HEK293 (cell line): ENCODE data around the gene SPIC.

Experiments used
- KLF16 ChIP-seq: fragments of 450-650 bp; formaldehyde crosslinking; IDR thresholded peaks from 2 replicates; pipeline ENCODE4 v1.5.1; 2017; ENCODE audit warnings: missing biosample characterization, missing genetic modification characterization
- SP7 ChIP-seq: fragments of 450-650 bp; formaldehyde crosslinking; IDR thresholded peaks from 2 replicates; pipeline ENCODE4 v1.5.1; 2016; ENCODE audit warnings: missing biosample characterization, missing genetic modification characterization
- ZBTB49 ChIP-seq: fragments of 450-650 bp; formaldehyde crosslinking; IDR thresholded peaks from 2 replicates; pipeline ENCODE4 v1.5.1; 2016; ENCODE audit warnings: missing biosample characterization, missing genetic modification characterization, low read depth
- ZNF2 ChIP-seq: fragments of 450-650 bp; formaldehyde crosslinking; IDR thresholded peaks from 2 replicates; pipeline ENCODE4 v1.5.1; 2016; ENCODE audit warnings: missing biosample characterization, missing genetic modification characterization
- ZNF24 ChIP-seq: fragments of 450-650 bp; formaldehyde crosslinking; IDR thresholded peaks from 2 replicates; pipeline ENCODE4 v1.5.1; 2016; ENCODE audit warnings: missing biosample characterization, missing genetic modification characterization
- ZNF280C ChIP-seq: fragments of 450-650 bp; formaldehyde crosslinking; IDR thresholded peaks from 2 replicates; pipeline ENCODE4 v1.5.1; 2016; ENCODE audit warnings: missing biosample characterization, missing genetic modification characterization
- ZNF280D ChIP-seq: fragments of 450-650 bp; formaldehyde crosslinking; IDR thresholded peaks from 2 replicates; pipeline ENCODE4 v1.5.1; 2016; ENCODE audit warnings: missing biosample characterization, missing genetic modification characterization
- ZNF366 ChIP-seq: fragments of 450-650 bp; formaldehyde crosslinking; conservative IDR thresholded peaks from 2 replicates; pipeline ENCODE4 v1.5.1; 2016; ENCODE audit warnings: missing biosample characterization, missing genetic modification characterization
- ZNF518A ChIP-seq: fragments of 450-650 bp; formaldehyde crosslinking; conservative IDR thresholded peaks from 2 replicates; pipeline ENCODE4 v1.5.1; 2016; ENCODE audit warnings: low read depth, missing biosample characterization, missing genetic modification characterization
- ZNF555 ChIP-seq: fragments of 450-650 bp; formaldehyde crosslinking; conservative IDR thresholded peaks from 2 replicates; pipeline ENCODE4 v1.5.1; 2017; ENCODE audit warnings: missing biosample characterization, mild to moderate bottlenecking, missing genetic modification characterization, inconsistent platforms
- ZNF561 ChIP-seq: fragments of 450-650 bp; IDR thresholded peaks from 2 replicates; pipeline ENCODE4 v1.5.1; 2018; ENCODE audit warnings: missing biosample characterization, missing genetic modification characterization, borderline replicate concordance
- ZNF600 ChIP-seq: fragments of 450-650 bp; formaldehyde crosslinking; IDR thresholded peaks from 2 replicates; pipeline ENCODE4 v1.5.1; 2016; ENCODE audit warnings: missing biosample characterization, missing genetic modification characterization
- ZNF670 ChIP-seq: fragments of 450-650 bp; formaldehyde crosslinking; IDR thresholded peaks from 2 replicates; pipeline ENCODE4 v1.5.1; 2016; ENCODE audit warnings: missing biosample characterization, missing genetic modification characterization, low read depth
- ZNF692 ChIP-seq: fragments of 450-650 bp; formaldehyde crosslinking; IDR thresholded peaks from 2 replicates; pipeline ENCODE4 v1.5.1; 2016; ENCODE audit warnings: missing biosample characterization, missing genetic modification characterization
- TF ChIP-seq, protein P1 (sequence below): fragments of 450-650 bp; formaldehyde crosslinking; IDR thresholded peaks from 2 replicates; pipeline ENCODE4 v1.5.1; 2017; ENCODE audit warnings: missing biosample characterization, missing genetic modification characterization
- TF ChIP-seq, protein P2 (sequence below): fragments of 450-650 bp; formaldehyde crosslinking; IDR thresholded peaks from 2 replicates; pipeline ENCODE4 v1.5.1; 2016; ENCODE audit warnings: missing biosample characterization, missing genetic modification characterization
- TF ChIP-seq, protein P3 (sequence below): fragments of 450-650 bp; formaldehyde crosslinking; IDR thresholded peaks from 2 replicates; pipeline ENCODE4 v1.5.1; 2016; ENCODE audit warnings: missing biosample characterization, missing genetic modification characterization

SPIC gene

GRCh38 chr12:101459642-101460346, 15.3 kb upstream of the SPIC start (continued):
- TF ChIP-seq ZNF518A (tag by site-specific recombination), result no peak
- TF ChIP-seq ZNF561 (tag by site-specific recombination), result no peak
- TF ChIP-seq, protein P1, sequence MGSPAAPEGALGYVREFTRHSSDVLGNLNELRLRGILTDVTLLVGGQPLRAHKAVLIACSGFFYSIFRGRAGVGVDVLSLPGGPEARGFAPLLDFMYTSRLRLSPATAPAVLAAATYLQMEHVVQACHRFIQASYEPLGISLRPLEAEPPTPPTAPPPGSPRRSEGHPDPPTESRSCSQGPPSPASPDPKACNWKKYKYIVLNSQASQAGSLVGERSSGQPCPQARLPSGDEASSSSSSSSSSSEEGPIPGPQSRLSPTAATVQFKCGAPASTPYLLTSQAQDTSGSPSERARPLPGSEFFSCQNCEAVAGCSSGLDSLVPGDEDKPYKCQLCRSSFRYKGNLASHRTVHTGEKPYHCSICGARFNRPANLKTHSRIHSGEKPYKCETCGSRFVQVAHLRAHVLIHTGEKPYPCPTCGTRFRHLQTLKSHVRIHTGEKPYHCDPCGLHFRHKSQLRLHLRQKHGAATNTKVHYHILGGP (tag by site-specific recombination), result no peak
- peak; percentile 75; the same call in 1 of the 2 replicates for TF ChIP-seq ZNF24 (tag by site-specific recombination)
- TF ChIP-seq SP7 (tag by site-specific recombination), result peak; percentile 79
- TF ChIP-seq ZNF280C (tag by site-specific recombination), result no peak
- TF ChIP-seq, protein P2, sequence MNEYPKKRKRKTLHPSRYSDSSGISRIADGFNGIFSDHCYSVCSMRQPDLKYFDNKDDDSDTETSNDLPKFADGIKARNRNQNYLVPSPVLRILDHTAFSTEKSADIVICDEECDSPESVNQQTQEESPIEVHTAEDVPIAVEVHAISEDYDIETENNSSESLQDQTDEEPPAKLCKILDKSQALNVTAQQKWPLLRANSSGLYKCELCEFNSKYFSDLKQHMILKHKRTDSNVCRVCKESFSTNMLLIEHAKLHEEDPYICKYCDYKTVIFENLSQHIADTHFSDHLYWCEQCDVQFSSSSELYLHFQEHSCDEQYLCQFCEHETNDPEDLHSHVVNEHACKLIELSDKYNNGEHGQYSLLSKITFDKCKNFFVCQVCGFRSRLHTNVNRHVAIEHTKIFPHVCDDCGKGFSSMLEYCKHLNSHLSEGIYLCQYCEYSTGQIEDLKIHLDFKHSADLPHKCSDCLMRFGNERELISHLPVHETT (tag by site-specific recombination), result peak; percentile 66
- peak; percentile 70 for TF ChIP-seq ZNF366
- peak; percentile 29; the same call in 1 of the 2 replicates for TF ChIP-seq KLF16 (tag by site-specific recombination)
- TF ChIP-seq, protein P3, sequence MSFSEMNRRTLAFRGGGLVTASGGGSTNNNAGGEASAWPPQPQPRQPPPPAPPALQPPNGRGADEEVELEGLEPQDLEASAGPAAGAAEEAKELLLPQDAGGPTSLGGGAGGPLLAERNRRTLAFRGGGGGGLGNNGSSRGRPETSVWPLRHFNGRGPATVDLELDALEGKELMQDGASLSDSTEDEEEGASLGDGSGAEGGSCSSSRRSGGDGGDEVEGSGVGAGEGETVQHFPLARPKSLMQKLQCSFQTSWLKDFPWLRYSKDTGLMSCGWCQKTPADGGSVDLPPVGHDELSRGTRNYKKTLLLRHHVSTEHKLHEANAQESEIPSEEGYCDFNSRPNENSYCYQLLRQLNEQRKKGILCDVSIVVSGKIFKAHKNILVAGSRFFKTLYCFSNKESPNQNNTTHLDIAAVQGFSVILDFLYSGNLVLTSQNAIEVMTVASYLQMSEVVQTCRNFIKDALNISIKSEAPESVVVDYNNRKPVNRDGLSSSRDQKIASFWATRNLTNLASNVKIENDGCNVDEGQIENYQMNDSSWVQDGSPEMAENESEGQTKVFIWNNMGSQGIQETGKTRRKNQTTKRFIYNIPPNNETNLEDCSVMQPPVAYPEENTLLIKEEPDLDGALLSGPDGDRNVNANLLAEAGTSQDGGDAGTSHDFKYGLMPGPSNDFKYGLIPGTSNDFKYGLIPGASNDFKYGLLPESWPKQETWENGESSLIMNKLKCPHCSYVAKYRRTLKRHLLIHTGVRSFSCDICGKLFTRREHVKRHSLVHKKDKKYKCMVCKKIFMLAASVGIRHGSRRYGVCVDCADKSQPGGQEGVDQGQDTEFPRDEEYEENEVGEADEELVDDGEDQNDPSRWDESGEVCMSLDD, result no peak
- TF ChIP-seq ZNF2 (tag by site-specific recombination), result peak; percentile 47; the same call in 1 of the 2 replicates
- no peak for TF ChIP-seq ZNF670 (tag by site-specific recombination)
- peak; percentile 46; the same call in 1 of the 2 replicates for TF ChIP-seq ZNF692 (tag by site-specific recombination)
- TF ChIP-seq ZBTB49 (tag by site-specific recombination), result no peak
- TF ChIP-seq ZNF555, result no peak
- TF ChIP-seq ZNF600 (tag by site-specific recombination), result peak; percentile 85; the same call in 1 of the 2 replicates
- no peak for TF ChIP-seq ZNF280D (tag by site-specific recombination)
